HG03066 (cell line): ENCODE measurements around the gene DMKN.

ENCODE experiments used
- ATAC-seq: cut with Tn5 transposase; IDR thresholded peaks from one replicate; pipeline ENCODE4 v1.9.1; 2021; ENCODE audit warnings: low read depth; ENCODE audit not compliant: unreplicated experiment

Gene DMKN

GRCh38 chr19:35528218-35529038, 15.0 kb upstream of the DMKN start, which contains the start of gene SBSN:
Gene SBSN (minus strand): TSS chr19:35528311. CDS start chr19:35528281, 30 bp downstream.
- no peak for ATAC-seq

- ATAC-seq, result no peak
Observed at GRCh38 chr19:35525873-35526272, 12.4 kb upstream of the DMKN start.

- ATAC-seq, result no peak
Observed at GRCh38 chr19:35524181-35524837, 10.9 kb upstream of the DMKN start.

GRCh38 chr19:35522745-35523327, 9.4 kb upstream of the DMKN start:
- no peak for ATAC-seq

GRCh38 chr19:35521124-35521743, 7.8 kb upstream of the DMKN start:
- no peak for ATAC-seq

- ATAC-seq, result no peak
Observed at GRCh38 chr19:35519291-35519690, 5.8 kb upstream of the DMKN start.

- ATAC-seq, result no peak
Observed at GRCh38 chr19:35518313-35518712, 4.9 kb upstream of the DMKN start.

- ATAC-seq, result no peak
Observed at GRCh38 chr19:35517342-35517741, 3.9 kb upstream of the DMKN start.

- ATAC-seq, result no peak
Observed at GRCh38 chr19:35516310-35516709, 2.9 kb upstream of the DMKN start.

- no peak for ATAC-seq
Observed at GRCh38 chr19:35514282-35514809, 897 bp upstream of the DMKN start.

GRCh38 chr19:35512831-35513627, 420 bp downstream of the DMKN start:
- ATAC-seq, result no peak

GRCh38 chr19:35511337-35511736, 2.1 kb downstream of the DMKN start:
- ATAC-seq, result no peak

- ATAC-seq, result no peak
Observed at GRCh38 chr19:35510626-35510964, 2.9 kb downstream of the DMKN start.

- no peak for ATAC-seq
Observed at GRCh38 chr19:35509861-35510625, 3.4 kb downstream of the DMKN start.

GRCh38 chr19:35509018-35509652, 4.3 kb downstream of the DMKN start:
- ATAC-seq, result no peak

- no peak for ATAC-seq
Observed at GRCh38 chr19:35508129-35508528, 5.3 kb downstream of the DMKN start.

GRCh38 chr19:35507561-35507960, 5.9 kb downstream of the DMKN start:
- no peak for ATAC-seq

- no peak for ATAC-seq
Observed at GRCh38 chr19:35506011-35506410, 7.4 kb downstream of the DMKN start.

GRCh38 chr19:35502751-35503150, 10.7 kb downstream of the DMKN start:
- no peak for ATAC-seq
